Measurements from ENCODE around the gene KREMEN2. TPM values are rescaled to one million over a fixed set of nuclear protein-coding genes. Genes with fewer than 3 reads are reported as not detected.

The KREMEN2 gene
- total RNA-seq, 1 donor from 2014 or later = 8.0 TPM

DNA sequence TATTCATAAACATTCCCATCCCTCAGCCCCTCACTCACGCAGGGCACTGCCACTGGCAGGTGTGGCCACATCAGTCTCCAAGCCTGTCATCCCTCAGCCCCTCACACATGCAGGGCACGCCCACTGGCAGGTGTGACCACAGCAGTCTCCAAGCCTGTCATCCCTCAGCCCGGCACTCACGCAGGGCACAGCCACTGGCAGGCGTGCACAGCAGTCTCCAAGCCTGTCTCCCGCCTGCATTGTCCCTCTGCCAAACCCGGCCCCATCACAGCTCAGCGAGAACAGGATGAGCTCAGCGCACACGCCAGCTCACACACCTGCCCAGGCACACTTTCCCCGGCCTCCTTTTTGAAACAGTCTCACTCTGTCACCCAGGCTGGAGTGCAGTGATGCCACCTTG is 11.4 kb upstream of the KREMEN2 start:
- Mint-ChIP-seq H3K4me1 (ENCODE audit: low read depth, unreplicated experiment) (peaks cover 2% of the 10 kb centered on the region), H3K36me3 (ENCODE audit: low read depth, unreplicated experiment) (peaks cover 10% of the 10 kb centered on the region), H3K9me3 (ENCODE audit: unreplicated experiment) (no peaks in the 10 kb centered on the region), H3K4me3 (ENCODE audit: unreplicated experiment) (no peak overlapping the region), H3K27ac (ENCODE audit: unreplicated experiment) (no peak overlapping the region), H3K27me3 (ENCODE audit: low read depth, unreplicated experiment) (peaks cover 4% of the 10 kb centered on the region)
- TF ChIP-seq, protein P1, sequence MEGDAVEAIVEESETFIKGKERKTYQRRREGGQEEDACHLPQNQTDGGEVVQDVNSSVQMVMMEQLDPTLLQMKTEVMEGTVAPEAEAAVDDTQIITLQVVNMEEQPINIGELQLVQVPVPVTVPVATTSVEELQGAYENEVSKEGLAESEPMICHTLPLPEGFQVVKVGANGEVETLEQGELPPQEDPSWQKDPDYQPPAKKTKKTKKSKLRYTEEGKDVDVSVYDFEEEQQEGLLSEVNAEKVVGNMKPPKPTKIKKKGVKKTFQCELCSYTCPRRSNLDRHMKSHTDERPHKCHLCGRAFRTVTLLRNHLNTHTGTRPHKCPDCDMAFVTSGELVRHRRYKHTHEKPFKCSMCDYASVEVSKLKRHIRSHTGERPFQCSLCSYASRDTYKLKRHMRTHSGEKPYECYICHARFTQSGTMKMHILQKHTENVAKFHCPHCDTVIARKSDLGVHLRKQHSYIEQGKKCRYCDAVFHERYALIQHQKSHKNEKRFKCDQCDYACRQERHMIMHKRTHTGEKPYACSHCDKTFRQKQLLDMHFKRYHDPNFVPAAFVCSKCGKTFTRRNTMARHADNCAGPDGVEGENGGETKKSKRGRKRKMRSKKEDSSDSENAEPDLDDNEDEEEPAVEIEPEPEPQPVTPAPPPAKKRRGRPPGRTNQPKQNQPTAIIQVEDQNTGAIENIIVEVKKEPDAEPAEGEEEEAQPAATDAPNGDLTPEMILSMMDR (IDR thresholded peaks at IDR 0.05; ENCODE audit: insufficient read depth, low read depth, low read length) = no peak
- H3K4me3 ChIP-seq (ENCODE audit: insufficient read depth, low read depth, low read length) = no peak overlapping the region
- H3K4me2 ChIP-seq (ENCODE audit: low read length) = no peak overlapping the region
- DNase-seq (ENCODE audit: low read depth) (no peak), FAIRE-seq (no peak)
- H3K27me3 ChIP-seq (ENCODE audit: insufficient read depth, low read length) = peaks cover 2% of the 10 kb centered on the region
- no peaks in the 10 kb centered on the region for H4K20me1 ChIP-seq (ENCODE audit: insufficient read depth, low read length)
- no peaks in the 10 kb centered on the region for H3K79me2 ChIP-seq (ENCODE audit: insufficient read depth, low read length)
- no peaks in the 10 kb centered on the region for H3K36me3 ChIP-seq (ENCODE audit: insufficient read depth, low read length)
- no peaks in the 10 kb centered on the region for H3K4me1 ChIP-seq (ENCODE audit: insufficient read depth, low read length)
- no peaks in the 10 kb centered on the region for H3K9me3 ChIP-seq (ENCODE audit: insufficient read depth, low read depth, low read length)
- H3K27ac ChIP-seq (ENCODE audit: low read depth, low read length) = no peak overlapping the region
- H3K9ac ChIP-seq (ENCODE audit: low read length) = no peak overlapping the region
- H2AFZ ChIP-seq (ENCODE audit: low read depth, low read length) = no peak overlapping the region

DNA sequence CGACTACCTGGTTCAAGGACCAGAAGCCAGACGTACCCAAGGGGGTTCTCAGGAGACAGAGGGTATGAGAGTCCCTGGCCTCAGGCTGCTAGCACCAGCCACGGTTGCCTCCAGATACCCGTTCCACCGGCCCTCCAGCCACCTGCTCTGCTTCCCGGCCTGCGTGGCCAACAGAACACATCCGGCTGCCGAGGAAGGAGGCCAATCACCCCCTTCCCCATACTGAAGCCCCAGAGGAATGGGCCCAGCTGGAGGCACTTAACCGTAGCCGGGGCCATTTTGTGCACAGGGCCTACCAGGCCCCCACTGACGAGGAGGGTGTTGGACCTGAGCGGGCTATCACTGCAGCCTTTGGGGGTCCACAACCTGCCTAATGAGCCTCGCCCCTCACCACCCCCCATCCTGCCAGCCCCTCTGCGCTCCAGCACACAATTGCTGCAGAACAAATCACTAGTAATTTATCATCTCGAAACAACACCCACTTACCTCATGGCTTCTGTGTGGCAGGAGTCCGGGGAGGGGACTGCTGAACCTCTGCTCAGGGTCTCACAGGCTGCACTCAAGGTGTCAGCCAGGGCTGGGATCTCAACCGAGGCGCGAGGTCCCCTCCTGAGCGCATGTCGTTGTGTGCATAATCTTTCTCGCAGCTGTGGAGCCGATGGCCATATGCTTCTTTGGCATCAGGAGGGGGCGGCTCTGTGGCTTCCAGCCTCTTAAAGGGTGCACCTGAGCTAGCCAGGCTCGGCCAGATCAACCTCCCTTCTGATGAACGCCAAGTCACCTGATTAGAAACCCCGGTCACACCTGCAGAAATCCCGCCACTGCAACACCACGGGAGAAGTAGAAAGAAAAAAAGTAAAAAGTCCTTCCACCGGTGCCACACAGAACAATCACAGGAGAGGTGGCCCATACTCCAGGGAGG is 10.1 kb upstream of the KREMEN2 start:
- H3K27ac Mint-ChIP-seq (ENCODE audit: unreplicated experiment) = no peak overlapping the region
- peaks cover 2% of the 10 kb centered on the region for H3K4me1 Mint-ChIP-seq (ENCODE audit: low read depth, unreplicated experiment)
- no peak overlapping the region for H3K27ac ChIP-seq (ENCODE audit: low read depth, low read length)
- peaks cover 7% of the 10 kb centered on the region for H3K36me3 Mint-ChIP-seq (ENCODE audit: low read depth, unreplicated experiment)
- H3K79me2 ChIP-seq (ENCODE audit: insufficient read depth, low read length) = no peaks in the 10 kb centered on the region
- no peak overlapping the region for H3K4me3 ChIP-seq (ENCODE audit: insufficient read depth, low read depth, low read length)
- H4K20me1 ChIP-seq (ENCODE audit: insufficient read depth, low read length) = no peaks in the 10 kb centered on the region
- FAIRE-seq (no peak), DNase-seq (ENCODE audit: low read depth) (no peak)
- no peaks in the 10 kb centered on the region for H3K36me3 ChIP-seq (ENCODE audit: insufficient read depth, low read length)
- no peaks in the 10 kb centered on the region for H3K9me3 Mint-ChIP-seq (ENCODE audit: unreplicated experiment)
- H3K4me3 Mint-ChIP-seq (ENCODE audit: unreplicated experiment) = no peak overlapping the region
- peaks cover 2% of the 10 kb centered on the region for H3K27me3 ChIP-seq (ENCODE audit: insufficient read depth, low read length)
- peaks cover 4% of the 10 kb centered on the region for H3K27me3 Mint-ChIP-seq (ENCODE audit: low read depth, unreplicated experiment)
- no peak overlapping the region for H2AFZ ChIP-seq (ENCODE audit: low read depth, low read length)
- H3K9me3 ChIP-seq (ENCODE audit: insufficient read depth, low read depth, low read length) = no peaks in the 10 kb centered on the region
- no peaks in the 10 kb centered on the region for H3K4me1 ChIP-seq (ENCODE audit: insufficient read depth, low read length)
- H3K9ac ChIP-seq (ENCODE audit: low read length) = no peak overlapping the region
- TF ChIP-seq EZH2 (IDR thresholded peaks at IDR 0.05; ENCODE audit: insufficient read depth, low read length) = no peak
- TF ChIP-seq, protein P1 (IDR thresholded peaks at IDR 0.05; ENCODE audit: insufficient read depth, low read depth, low read length) = no peak
- H3K4me2 ChIP-seq (ENCODE audit: low read length) = no peak overlapping the region
